ENCODE measurements around the gene TUBB3. TPM values are rescaled to one million over a fixed set of nuclear protein-coding genes. Genes with fewer than 3 reads are reported as not detected.

TUBB3 gene
- total RNA-seq, 1 donor: 95.9 TPM

DNA sequence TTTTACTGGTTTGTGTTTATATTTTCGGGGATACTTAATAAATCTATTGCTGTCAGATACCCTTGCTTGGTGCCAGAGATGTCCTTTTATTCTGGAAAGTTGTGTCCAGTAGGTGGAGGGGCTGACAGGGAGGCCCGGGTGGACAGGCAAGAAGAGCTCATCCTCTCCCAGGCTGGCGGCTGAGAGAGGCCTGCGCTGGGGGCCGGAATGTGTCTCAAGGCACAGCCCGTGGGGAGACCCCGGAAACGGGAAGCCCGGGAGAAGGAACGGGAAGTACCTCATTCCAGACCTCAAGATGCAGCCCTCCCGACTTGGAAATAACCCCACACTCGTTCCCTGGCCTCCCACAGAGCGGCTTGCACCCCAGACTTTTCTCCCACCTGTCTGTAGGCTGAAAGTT is 12.9 kb downstream of the TUBB3 start:
- TF ChIP-seq CTCF (IDR thresholded peaks at IDR 0.05; ENCODE audit: insufficient read depth, low read depth, low read length): no peak
- DNase-seq (ENCODE audit: low read depth): no peak
- H3K4me3 ChIP-seq (ENCODE audit: low read depth, low read length): no peak overlapping the region

GRCh38 chr16:89936508-89936907 is 13.4 kb downstream of the TUBB3 start:
- no peak for TF ChIP-seq CTCF (IDR thresholded peaks at IDR 0.05; ENCODE audit: insufficient read depth, low read depth, low read length)
- DNase-seq (ENCODE audit: low read depth): no peak
- H3K4me3 ChIP-seq (ENCODE audit: low read depth, low read length): no peak overlapping the region

DNA sequence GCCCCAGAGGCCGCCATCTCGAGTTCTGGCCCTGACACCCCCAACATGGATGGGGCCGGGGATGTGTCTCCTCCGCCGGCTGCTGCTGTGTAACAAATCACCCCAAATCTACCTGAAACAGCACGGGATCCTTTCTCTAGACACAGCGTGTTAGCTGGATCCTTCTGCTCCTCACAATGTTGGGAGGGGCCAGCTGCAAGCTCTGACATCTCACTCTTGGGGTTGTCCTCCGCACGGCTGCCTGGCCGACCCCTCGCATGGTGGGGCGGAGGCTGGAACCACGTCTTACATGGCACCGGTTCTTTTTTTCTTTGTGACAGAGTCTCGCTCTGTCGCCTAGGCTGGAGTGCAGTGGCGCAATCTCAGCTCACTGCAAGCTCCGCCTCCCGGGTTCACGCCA is 13.8 kb downstream of the TUBB3 start:
- no peak for DNase-seq (ENCODE audit: low read depth)
- H3K4me3 ChIP-seq (ENCODE audit: low read depth, low read length): no peak overlapping the region
- no peak for TF ChIP-seq CTCF (IDR thresholded peaks at IDR 0.05; ENCODE audit: insufficient read depth, low read depth, low read length)

DNA sequence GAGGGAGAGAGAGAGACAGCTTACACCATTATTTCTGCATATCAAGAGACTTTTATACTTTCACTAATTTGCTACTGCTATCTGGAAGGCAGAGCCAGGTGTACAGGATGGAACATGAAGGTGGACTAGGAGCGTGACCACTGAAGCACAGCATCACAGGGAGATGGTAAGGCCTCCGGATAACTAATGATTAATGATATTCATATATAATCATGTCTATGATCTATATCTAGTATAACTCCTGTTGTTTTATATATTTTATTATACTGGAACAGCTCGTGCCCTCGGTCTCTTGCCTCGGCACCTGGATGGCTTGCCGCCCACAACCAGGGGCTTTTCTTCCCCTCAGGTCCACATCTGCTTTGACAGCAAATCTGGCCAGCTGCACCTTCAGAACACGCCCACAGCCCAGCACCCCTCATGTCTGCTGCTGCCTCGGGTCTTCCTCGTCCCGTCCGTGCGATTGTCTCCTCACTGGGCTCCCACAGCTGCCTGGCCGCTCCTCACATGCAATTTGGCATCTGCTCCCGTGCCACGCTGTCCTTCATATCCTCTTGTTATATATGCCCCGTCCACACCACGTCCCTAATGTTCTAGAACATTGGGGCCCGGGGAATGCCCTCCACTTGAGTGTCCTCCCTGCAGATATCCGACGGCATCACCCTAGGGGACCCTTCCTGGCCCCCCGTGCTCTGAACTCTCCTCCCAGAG is 15.2 kb downstream of the TUBB3 start:
- no peak for DNase-seq (ENCODE audit: low read depth)
- TF ChIP-seq CTCF (IDR thresholded peaks at IDR 0.05; ENCODE audit: insufficient read depth, low read depth, low read length): no peak

GRCh38 chr16:89944773-89945172 is 21.6 kb downstream of the TUBB3 start:
- no peak for DNase-seq (ENCODE audit: low read depth)
- no peak for TF ChIP-seq CTCF (IDR thresholded peaks at IDR 0.05; ENCODE audit: insufficient read depth, low read depth, low read length)

More for the DNA sequence above, 15.2 kb downstream of the TUBB3 start:
- no peak overlapping the region for H3K4me3 ChIP-seq (ENCODE audit: low read depth, low read length)

GRCh38 chr16:89945654-89946053 is 22.5 kb downstream of the TUBB3 start:
- no peak for DNase-seq (ENCODE audit: low read depth)
- no peak overlapping the region for H3K4me3 ChIP-seq (ENCODE audit: low read depth, low read length)
- TF ChIP-seq CTCF (IDR thresholded peaks at IDR 0.05; ENCODE audit: insufficient read depth, low read depth, low read length): no peak

More at GRCh38 chr16:89944773-89945172, 21.6 kb downstream of the TUBB3 start:
- H3K4me3 ChIP-seq (ENCODE audit: low read depth, low read length): no peak overlapping the region

- DNase-seq (ENCODE audit: low read depth): no peak
- no peak for TF ChIP-seq CTCF (IDR thresholded peaks at IDR 0.05; ENCODE audit: insufficient read depth, low read depth, low read length)
These were observed 23.4 kb downstream of the TUBB3 start for GRCh38 chr16:89946515-89946914.

More at GRCh38 chr16:89946515-89946914, 23.4 kb downstream of the TUBB3 start:
- no peak overlapping the region for H3K4me3 ChIP-seq (ENCODE audit: low read depth, low read length)

All from fibroblast of villous mesenchyme (primary cell).